ENCODE measurements around the gene ZFAND6.

- TF ChIP-seq CTCF (conservative IDR thresholded peaks at IDR 0.05 in 1 of 2, IDR thresholded peaks at IDR 0.05 in 1 of 2; ENCODE audit: low read depth in 1 of 2, low read length in 2 of 2), result no peak
- TF ChIP-seq EZH2 (IDR thresholded peaks at IDR 0.05; ENCODE audit: low read length, missing control alignments), result no peak
These were observed 114.7 kb downstream of the ZFAND6 start for GRCh38 chr15:80174017-80174746.
